ENCODE results near the gene NPLOC4.
A peak's percentile ranks its signal among the peaks of the same experiment; 100 is the strongest.

NPLOC4 gene

DNA sequence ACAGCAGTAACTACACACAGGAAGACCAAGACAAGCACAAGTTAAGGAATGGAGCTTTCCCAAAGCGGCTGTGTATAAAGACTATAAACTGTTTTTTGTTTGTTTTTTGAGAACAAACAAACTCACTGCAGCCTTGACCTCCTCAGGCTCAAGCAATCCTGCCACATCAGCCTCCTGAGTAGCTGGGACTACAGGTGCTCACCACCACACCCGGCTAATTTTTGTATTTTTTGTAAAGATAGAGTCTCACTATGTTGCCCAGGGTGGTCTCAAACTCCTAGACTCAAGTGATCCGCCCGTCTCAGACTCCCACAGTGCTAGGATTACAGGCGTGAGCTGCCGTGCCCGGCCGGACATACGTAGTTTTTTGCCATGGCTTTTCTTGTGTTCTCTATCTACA lies 23.5 kb upstream of the NPLOC4 start:
- DNase-seq = no peak

DNA sequence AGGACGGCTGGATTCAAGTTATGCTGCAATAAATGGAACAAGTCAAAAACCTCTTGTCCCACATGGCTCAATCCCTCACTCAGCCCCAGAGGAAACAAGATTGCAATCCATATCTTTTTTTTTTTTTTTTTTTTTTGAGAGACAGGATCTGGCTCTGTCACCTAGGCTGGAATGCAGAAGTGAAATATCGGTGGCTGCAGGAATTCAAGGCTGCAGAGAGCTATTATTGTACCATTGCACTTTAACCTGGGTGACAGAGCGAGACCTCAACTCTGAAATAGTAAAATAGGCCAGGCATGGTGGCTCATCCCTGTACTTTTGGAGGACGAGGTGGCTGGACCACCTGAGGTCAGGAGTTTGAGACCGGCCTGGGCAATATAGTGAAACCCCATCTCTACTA lies 22.1 kb upstream of the NPLOC4 start:
- DNase-seq = no peak

- DNase-seq = peak; percentile 30
Observed at GRCh38 chr17:81656835-81657234, 19.9 kb upstream of the NPLOC4 start.

DNA sequence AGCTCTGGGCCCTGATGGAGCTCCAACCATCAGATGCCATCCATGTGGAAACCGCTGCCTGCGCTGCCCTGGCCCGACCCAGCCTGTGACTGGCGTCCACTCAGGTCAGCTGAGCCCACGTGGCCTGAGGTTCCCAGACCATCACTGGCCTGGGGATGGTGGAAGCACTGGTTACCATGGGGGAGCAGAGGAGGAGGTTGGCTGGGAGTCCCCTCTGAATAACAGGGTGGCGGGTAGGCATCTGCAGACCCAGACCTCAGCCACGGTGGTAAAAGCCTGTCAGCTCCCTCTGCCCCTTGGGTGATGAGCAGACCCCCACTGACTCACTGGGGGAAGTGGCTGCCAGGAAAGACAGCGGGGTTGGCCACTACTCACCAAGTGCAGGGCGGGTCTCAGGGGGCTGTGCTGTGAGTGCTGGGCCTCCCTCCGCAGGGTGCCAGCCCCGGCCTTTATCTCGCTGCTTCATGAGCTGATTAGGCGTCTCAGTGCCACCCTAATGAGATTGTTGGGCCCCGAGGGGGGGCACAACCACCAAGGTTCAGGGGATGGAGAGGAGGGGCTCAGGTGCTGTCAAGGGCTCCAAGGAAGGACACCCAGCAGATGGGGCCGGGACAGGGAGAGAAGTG lies 19.3 kb upstream of the NPLOC4 start, which contains the start of gene PDE6G:
PDE6G (minus strand) TSS at position 425 of the 626 bp plus-strand sequence. CDS start 3,237 bp downstream, outside the sequence.
- no peak for DNase-seq

DNA sequence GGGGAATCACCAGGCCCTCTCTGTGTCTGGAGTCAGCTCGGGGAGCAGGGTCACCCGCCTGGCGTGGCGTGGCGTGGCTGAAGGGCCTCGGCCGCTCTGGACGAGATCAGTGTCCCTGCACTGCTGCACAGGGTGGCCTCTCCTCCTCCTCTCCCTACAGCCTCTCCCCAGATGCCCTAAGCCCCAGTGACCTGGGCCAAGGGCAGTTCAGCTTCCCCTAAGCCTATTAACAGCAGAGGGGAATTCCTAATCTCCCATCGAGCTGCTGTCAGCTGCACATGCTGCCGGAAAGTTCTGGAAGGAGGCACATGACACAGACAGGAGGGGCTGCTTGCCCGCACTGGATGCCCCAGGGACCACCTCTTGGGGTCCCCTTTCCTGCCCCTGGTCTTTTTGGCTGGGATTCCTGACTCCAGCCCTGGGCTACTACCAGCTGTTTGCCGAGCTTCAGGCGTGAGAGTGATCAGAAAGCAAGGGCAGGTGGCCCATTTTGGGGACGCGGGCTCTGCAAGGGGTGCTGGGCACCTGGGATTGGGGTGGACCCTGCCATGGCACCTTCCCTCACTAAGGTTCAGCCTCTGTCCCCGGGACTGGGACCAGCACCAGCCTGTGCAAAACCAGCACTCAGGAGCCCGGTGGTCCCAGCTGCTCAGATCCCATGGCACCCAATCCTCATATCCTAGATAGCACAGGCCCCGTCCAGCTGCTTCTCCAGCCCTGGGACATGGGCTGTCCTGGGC lies 18.6 kb upstream of the NPLOC4 start:
- no peak for DNase-seq

- no peak for DNase-seq
Observed at GRCh38 chr17:81652906-81653771, 16.2 kb upstream of the NPLOC4 start.

- DNase-seq = no peak
Observed at GRCh38 chr17:81651692-81652091, 14.8 kb upstream of the NPLOC4 start.

GRCh38 chr17:81650951-81651350 lies 14.0 kb upstream of the NPLOC4 start:
- DNase-seq = no peak

- DNase-seq = no peak
Observed at GRCh38 chr17:81648707-81649085, 11.8 kb upstream of the NPLOC4 start.

DNA sequence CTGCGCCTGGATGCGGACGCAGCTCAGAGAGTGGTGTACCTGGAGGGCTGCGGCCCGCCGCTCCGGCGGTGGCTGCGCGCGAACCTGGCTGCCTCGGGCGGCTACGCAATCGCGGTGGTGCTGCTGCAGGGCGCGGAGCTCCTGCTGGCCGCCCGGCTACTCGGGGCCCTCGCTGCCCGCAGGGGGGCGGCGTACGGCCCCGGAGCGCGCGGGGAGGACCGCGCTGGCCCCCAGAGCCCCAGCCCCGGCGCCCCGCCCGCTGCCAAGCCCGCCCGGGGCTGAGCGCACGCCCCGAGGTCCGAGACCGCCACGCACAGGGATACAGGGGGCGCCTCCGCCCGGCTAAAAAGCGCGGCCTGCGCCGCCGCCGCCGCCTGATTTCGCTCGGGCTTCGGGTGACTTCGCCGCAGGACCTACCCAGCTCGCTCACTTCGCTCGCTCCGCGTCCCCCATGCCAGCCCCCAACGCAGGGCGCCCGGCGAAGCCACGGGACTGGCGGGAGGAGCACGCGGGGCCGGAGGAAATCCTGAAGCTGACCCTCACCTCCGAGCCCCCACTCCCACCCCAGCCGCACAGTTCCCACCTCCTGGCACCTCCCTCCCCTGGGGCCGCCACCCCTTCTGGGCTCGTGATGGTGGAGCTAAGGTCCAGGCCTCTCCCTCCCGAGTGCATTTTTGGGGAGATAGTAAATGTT lies 11.2 kb upstream of the NPLOC4 start:
- DNase-seq = no peak

GRCh38 chr17:81647640-81648012 lies 10.7 kb upstream of the NPLOC4 start:
- DNase-seq = no peak

GRCh38 chr17:81646869-81647600 lies 10.1 kb upstream of the NPLOC4 start:
- no peak for DNase-seq

DNA sequence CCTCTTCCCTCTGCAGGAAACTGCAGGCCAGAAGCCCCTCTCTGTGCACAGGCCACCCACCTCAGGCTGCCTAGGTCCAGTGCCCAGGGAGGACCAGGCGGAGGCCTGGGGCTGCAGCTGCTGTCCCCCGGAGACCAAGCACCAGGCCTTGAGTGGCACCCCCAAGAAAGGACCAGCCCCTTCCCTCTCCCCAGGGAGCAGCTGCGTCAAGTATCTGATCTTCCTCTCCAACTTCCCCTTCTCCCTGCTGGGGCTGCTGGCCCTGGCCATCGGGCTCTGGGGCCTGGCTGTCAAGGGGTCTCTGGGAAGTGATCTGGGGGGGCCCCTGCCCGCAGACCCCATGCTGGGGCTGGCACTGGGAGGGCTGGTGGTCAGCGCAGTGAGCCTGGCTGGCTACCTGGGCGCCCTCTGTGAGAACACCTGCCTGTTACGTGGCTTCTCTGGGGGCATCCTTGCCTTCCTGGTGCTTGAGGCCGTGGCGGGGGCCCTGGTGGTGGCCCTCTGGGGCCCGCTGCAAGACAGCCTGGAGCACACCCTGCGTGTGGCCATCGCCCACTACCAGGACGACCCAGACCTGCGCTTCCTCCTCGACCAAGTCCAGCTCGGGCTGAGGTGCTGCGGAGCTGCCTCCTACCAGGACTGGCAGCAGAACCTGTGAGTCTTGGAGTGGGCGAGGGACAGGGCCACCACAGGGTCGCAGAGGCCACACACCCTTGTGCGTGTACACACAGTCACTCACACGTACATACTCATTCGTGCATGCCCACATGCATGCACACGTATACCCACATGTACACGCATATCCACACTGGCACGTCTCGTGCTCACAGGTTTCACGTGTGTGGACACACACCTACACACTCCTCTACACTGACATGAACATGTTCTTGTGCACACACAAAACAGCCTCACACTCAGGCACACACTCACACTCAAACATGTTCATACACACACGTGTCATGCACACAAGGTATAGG lies 8.4 kb upstream of the NPLOC4 start:
- DNase-seq = no peak

GRCh38 chr17:81644496-81644895 lies 7.6 kb upstream of the NPLOC4 start:
- DNase-seq = no peak

DNA sequence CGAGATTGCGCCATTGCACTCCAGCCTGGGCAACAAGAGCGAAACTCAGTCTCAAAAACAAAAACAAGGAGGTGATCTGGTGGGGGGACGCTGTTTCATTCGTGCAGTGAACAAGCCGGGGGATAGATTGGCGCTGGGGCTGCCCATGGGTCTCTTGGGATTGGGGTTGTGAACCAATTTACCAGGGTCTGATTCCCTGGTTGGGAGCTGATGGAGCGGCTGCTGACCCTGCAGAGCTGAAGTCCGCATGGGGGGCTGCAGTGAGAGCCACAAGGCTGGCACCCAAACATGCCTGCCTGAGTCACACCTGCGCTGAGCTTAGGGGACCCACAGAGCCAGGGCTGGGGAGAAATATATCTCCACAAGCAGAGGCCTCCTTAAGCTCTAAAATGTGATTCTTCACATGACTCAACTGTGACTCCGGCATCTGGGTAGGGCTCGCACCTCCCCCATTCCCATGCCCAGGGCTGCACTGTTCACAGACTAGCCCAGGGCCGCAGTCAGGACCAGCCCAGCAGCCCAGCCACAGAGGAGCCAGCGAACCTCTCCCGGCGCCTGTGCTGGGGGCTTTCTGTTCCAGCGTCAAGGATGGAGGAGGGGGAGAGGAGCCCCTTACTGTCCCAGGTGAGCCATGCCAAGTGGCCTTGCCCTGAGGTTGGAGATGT lies 5.0 kb upstream of the NPLOC4 start:
- no peak for DNase-seq

DNA sequence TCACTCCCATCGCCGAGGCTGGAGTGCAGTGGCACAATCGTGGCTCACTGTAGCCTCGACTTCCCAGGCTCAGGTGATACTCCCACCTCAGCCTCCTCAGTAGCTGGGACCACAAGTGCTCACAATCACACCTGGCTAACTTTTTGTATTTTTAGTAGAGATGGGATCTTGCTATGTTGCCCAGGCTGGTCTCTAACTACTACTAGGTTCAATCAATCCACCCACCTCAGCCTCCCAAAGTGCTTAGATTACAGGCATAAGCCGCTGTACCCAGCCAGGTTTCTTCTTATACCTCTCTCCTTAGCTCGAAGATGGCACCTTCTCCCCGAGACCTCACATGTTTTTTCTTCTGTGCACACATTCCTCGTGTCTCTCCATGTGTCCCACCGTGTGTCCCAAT lies 3.1 kb upstream of the NPLOC4 start:
- DNase-seq = no peak

DNA sequence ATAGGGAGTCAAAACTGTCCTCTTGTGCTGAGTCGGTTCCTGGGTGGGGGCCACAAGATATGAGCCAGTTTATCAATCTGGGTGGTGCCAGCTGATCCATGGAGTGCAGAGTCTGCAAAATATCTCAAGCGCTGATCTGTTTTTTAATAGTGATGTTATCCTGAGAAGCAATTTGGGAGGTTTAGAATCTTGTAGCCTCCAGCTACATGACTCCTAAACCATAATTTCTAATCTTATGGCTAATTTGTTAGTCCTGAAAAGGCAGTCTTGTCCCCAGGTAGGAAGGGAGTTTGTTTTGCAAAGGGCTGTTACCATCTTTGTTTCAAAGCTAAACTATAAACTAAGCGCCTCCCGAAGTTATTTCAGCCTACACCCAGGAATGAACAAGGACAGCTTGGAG lies 1.8 kb upstream of the NPLOC4 start:
- DNase-seq = no peak

- DNase-seq = no peak
Observed at GRCh38 chr17:81635973-81636504, 873 bp downstream of the NPLOC4 start.

GRCh38 chr17:81635431-81635830 lies 1.5 kb downstream of the NPLOC4 start:
- DNase-seq = no peak

- DNase-seq = no peak
Observed at GRCh38 chr17:81631482-81631881, 5.4 kb downstream of the NPLOC4 start.

Measured in NCI-H2171 (cell line).